Esophagus squamous epithelium (tissue), 4 donors: ENCODE data around the gene UBR4.

Experiments
- CTCF ChIP-seq, 6 experiments: fragments of 450-650 bp in 4 of 6; fragments of 200-600 bp in 2 of 6; sonication (generic) in 2 of 6; IDR thresholded peaks; one replicate each; pipeline ENCODE4 v1.5.1; 2016 to 2019; ENCODE audit warnings: antibody characterized with exemption in 6 of 6, mild to moderate bottlenecking in 4 of 6, moderate library complexity in 4 of 6
- POLR2A ChIP-seq, 4 donors: fragments of 450-650 bp; IDR thresholded peaks; one replicate each; pipeline ENCODE4 v1.6.1; 2017; ENCODE audit warnings: antibody characterized with exemption in 4 of 4, mild to moderate bottlenecking in 4 of 4, moderate library complexity in 3 of 4

GRCh38 chr1:19213580-19213979 is 3.5 kb upstream of the UBR4 start:
- TF ChIP-seq POLR2A (IDR thresholded peaks at IDR 0.05) (no peak), CTCF (IDR thresholded peaks at IDR 0.05) (no peak)
